ENCODE data around the gene WWOX.

The WWOX gene

DNA sequence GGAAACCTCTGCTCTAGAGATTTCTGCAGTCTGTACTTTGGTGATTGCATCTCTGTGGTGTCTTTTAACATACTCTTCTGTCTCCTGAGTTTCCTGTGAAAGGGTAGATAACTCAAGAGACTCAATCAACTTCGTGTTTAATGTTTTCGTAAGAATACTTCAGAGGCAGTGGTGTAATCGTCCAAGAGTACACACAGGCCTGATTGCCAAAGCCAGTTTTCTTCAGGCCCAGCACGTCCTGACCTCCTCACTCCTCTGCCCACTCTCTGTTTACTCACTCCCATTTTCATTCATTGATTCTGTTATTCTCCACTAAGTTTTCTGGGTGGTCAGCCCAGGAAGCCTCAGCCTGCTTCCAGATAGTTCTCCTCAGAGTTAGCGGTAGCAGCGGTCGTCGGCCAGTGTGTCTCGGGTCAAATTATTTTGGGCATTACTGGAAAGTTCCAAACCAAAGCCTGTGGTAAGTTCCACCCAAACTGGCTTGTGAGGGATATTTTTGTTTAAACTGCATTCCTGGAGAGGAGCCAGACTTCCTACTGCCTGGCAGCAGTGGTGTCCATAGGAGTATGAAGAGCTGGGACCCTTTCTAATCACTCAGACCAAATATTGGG lies 293.2 kb downstream of the WWOX start:
- Histone ChIP-seq H3K36me3 (ENCODE audit: control insufficient read depth in 2 of 2, insufficient read depth in 2 of 2, low read length in 2 of 2) (no peaks in the 10 kb centered on the region), H3K27me3 (ENCODE audit: control insufficient read depth in 1 of 2, insufficient read depth in 2 of 2, low read length in 2 of 2) (no peaks in the 10 kb centered on the region), H3K4me3 (ENCODE audit: low read length in 2 of 2) (no peak overlapping the region), H3K27ac (ENCODE audit: low read length) (no peak overlapping the region), H3K9me3 (ENCODE audit: control insufficient read depth in 2 of 2, low read length in 2 of 2) (no peaks in the 10 kb centered on the region), H3K9ac (ENCODE audit: low read length in 2 of 2) (no peak overlapping the region), H3K4me1 (ENCODE audit: control insufficient read depth, insufficient read depth, low read length) (peaks cover 9% of the 10 kb centered on the region)

DNA sequence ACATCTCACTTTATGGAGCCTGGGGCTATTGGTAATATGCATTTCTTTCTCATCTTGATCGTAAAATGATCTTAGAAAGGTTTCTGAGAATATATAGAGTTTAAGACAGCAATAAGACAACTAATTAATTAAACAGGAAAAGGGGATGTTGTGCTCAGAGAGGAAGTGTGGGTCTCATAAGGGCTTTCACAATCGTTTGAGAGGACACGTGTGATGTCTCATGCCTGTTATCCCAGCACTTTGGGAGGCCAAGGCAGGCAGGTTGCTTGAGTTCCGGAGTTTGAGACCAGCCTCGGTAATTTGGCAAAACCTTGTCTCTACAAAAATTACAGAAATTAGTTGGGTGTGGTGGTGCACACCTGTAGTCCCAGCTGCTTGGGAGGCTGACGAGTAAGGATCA lies 295.6 kb downstream of the WWOX start:
- H3K27me3 ChIP-seq (ENCODE audit: control insufficient read depth in 1 of 2, insufficient read depth in 2 of 2, low read length in 2 of 2), result no peaks in the 10 kb centered on the region
- H3K4me3 ChIP-seq (ENCODE audit: low read length in 2 of 2), result no peak overlapping the region
- H3K4me1 ChIP-seq (ENCODE audit: control insufficient read depth, insufficient read depth, low read length), result peaks cover 5% of the 10 kb centered on the region
- no peaks in the 10 kb centered on the region for H3K36me3 ChIP-seq (ENCODE audit: control insufficient read depth in 2 of 2, insufficient read depth in 2 of 2, low read length in 2 of 2)
- H3K27ac ChIP-seq (ENCODE audit: low read length), result no peak overlapping the region
- H3K9ac ChIP-seq (ENCODE audit: low read length in 2 of 2), result no peak overlapping the region
- H3K9me3 ChIP-seq (ENCODE audit: control insufficient read depth in 2 of 2, low read length in 2 of 2), result no peaks in the 10 kb centered on the region

DNA sequence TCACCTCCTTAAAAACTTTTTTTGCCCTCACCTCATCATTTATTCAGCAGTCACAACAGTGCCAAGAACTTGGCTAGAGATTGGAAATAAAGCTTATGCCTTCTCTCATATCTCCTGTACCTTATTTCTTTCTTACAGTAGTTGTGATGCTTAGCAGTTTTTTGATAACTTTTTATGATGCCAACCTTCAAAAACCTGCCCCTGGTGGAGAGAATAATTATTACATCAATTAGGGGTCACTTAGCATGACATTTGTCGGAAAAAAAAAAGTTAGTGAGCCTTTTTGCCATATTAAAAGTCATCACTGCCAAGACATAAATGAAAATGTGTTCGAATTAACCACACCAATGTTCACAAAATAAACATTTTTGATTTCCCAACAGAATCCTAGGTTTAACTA lies 296.6 kb downstream of the WWOX start:
- Histone ChIP-seq H3K27ac (ENCODE audit: low read length) (no peak overlapping the region), H3K9me3 (ENCODE audit: control insufficient read depth in 2 of 2, low read length in 2 of 2) (no peaks in the 10 kb centered on the region), H3K4me3 (ENCODE audit: low read length in 2 of 2) (no peak overlapping the region), H3K4me1 (ENCODE audit: control insufficient read depth, insufficient read depth, low read length) (peaks cover 3% of the 10 kb centered on the region), H3K36me3 (ENCODE audit: control insufficient read depth in 2 of 2, insufficient read depth in 2 of 2, low read length in 2 of 2) (no peaks in the 10 kb centered on the region), H3K27me3 (ENCODE audit: control insufficient read depth in 1 of 2, insufficient read depth in 2 of 2, low read length in 2 of 2) (no peaks in the 10 kb centered on the region), H3K9ac (ENCODE audit: low read length in 2 of 2) (no peak overlapping the region)

DNA sequence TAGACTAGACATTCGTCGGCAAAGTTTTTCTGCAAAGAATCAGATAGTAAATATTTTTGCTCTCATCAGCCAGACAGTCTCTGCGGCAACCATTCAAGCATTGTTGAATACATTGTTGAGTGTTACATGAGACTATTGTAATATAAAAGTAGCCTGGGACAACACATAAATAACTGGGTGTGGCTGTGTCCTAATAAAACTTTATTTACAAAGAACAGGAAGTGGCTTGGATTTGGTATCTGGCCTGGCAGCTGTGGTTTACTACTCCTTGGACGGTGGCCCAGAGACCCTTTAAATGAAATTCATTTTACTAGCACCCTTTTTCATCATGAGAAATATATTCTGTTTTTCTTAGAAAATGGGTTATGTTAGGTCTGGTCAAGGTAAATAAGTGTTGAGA lies 297.2 kb downstream of the WWOX start:
- H3K4me3 ChIP-seq (ENCODE audit: low read length in 2 of 2), result no peak overlapping the region
- H3K4me1 ChIP-seq (ENCODE audit: control insufficient read depth, insufficient read depth, low read length), result peaks cover 3% of the 10 kb centered on the region
- no peaks in the 10 kb centered on the region for H3K36me3 ChIP-seq (ENCODE audit: control insufficient read depth in 2 of 2, insufficient read depth in 2 of 2, low read length in 2 of 2)
- H3K27me3 ChIP-seq (ENCODE audit: control insufficient read depth in 1 of 2, insufficient read depth in 2 of 2, low read length in 2 of 2), result no peaks in the 10 kb centered on the region
- no peak overlapping the region for H3K27ac ChIP-seq (ENCODE audit: low read length)
- no peaks in the 10 kb centered on the region for H3K9me3 ChIP-seq (ENCODE audit: control insufficient read depth in 2 of 2, low read length in 2 of 2)
- no peak overlapping the region for H3K9ac ChIP-seq (ENCODE audit: low read length in 2 of 2)

DNA sequence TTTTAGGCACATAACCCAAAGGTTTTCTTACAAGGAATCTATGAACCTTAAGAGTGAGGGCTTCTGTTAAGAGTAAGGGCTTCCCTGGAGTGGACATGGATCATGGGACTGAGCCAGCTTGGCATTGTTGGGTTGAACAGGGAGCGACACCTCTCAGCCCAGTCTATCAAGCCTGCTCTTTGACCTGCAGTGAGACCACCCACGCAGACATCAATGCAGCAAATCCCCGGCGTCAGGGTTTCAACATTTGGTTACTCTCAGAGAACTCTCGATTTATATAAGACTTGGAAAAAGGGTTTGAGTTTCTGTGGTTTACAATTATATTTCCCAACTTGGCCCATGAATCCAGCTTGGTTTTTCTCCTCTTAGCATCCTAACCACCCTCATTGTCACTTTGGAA lies 299.9 kb downstream of the WWOX start:
- no peak overlapping the region for H3K4me3 ChIP-seq (ENCODE audit: low read length in 2 of 2)
- no peaks in the 10 kb centered on the region for H3K27me3 ChIP-seq (ENCODE audit: control insufficient read depth in 1 of 2, insufficient read depth in 2 of 2, low read length in 2 of 2)
- no peaks in the 10 kb centered on the region for H3K4me1 ChIP-seq (ENCODE audit: control insufficient read depth, insufficient read depth, low read length)

DNA sequence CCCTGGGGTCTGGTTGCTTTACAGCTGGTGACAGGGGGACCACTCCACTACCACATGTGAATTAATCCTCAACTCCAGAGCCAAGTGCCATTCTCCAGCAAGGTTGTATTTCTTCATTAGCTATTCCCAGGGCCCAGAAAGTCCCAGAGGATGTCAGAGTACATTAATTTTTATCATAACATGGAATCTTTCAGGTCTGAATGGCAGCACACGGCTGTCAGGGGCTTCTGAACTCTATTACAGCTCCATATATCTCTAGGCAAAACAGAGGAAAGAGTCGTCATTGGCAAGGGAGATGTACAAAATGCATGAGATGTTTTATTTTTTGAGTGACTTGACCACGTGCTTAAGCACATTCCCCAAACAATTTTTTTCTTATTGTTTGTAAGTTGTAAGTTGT lies 303.4 kb downstream of the WWOX start:
- Histone ChIP-seq H3K9ac (ENCODE audit: low read length in 2 of 2) (no peak overlapping the region), H3K27me3 (ENCODE audit: control insufficient read depth in 1 of 2, insufficient read depth in 2 of 2, low read length in 2 of 2) (no peaks in the 10 kb centered on the region), H3K4me3 (ENCODE audit: low read length in 2 of 2) (no peak overlapping the region), H3K36me3 (ENCODE audit: control insufficient read depth in 2 of 2, insufficient read depth in 2 of 2, low read length in 2 of 2) (no peaks in the 10 kb centered on the region), H3K27ac (ENCODE audit: low read length) (no peak overlapping the region), H3K9me3 (ENCODE audit: control insufficient read depth in 2 of 2, low read length in 2 of 2) (no peaks in the 10 kb centered on the region), H3K4me1 (ENCODE audit: control insufficient read depth, insufficient read depth, low read length) (no peaks in the 10 kb centered on the region)

More for the DNA sequence above, 299.9 kb downstream of the WWOX start:
- Histone ChIP-seq H3K27ac (ENCODE audit: low read length) (no peak overlapping the region), H3K9ac (ENCODE audit: low read length in 2 of 2) (no peak overlapping the region), H3K9me3 (ENCODE audit: control insufficient read depth in 2 of 2, low read length in 2 of 2) (no peaks in the 10 kb centered on the region), H3K36me3 (ENCODE audit: control insufficient read depth in 2 of 2, insufficient read depth in 2 of 2, low read length in 2 of 2) (no peaks in the 10 kb centered on the region)

DNA sequence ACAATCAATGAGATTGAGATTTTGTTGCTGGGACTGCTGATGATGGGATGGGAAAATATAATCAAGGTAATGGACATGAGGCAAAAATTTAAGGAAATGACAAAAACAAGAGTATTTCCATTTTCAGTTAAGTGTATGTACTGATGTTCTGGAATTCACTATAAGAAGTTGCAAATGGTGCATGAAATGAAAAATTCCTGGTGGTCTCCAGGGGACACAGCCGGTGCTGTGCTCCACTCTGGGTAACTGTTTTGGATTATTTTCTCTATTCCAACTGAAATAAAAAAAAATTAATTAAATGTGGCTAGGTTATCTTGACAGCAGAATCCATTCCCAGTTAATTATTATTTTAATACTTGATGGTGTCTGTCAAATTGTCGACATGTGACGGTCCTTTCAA lies 305.6 kb downstream of the WWOX start:
- Histone ChIP-seq H3K9ac (ENCODE audit: low read length in 2 of 2) (no peak overlapping the region), H3K27me3 (ENCODE audit: control insufficient read depth in 1 of 2, insufficient read depth in 2 of 2, low read length in 2 of 2) (no peaks in the 10 kb centered on the region), H3K4me1 (ENCODE audit: control insufficient read depth, insufficient read depth, low read length) (no peaks in the 10 kb centered on the region), H3K4me3 (ENCODE audit: low read length in 2 of 2) (no peak overlapping the region), H3K27ac (ENCODE audit: low read length) (no peak overlapping the region), H3K9me3 (ENCODE audit: control insufficient read depth in 2 of 2, low read length in 2 of 2) (no peaks in the 10 kb centered on the region), H3K36me3 (ENCODE audit: control insufficient read depth in 2 of 2, insufficient read depth in 2 of 2, low read length in 2 of 2) (no peaks in the 10 kb centered on the region)

DNA sequence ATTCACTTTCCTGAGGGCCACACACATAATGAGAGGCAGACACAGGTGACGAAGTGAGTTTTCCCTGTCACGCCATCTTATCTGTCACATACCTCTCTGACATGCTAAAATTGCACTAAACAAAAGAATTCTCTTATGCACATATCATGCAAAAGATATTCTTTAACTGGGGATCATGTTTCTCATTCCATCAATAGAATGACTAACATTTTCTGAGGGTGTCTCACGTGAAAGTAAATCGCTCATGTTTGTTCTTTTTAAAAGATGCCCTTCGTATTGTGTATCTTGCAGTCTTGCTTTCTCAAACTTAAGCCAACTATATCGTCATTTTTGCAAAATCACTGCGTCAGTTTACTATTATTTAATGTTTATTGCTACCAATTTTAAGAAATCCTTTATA lies 306.4 kb downstream of the WWOX start:
- H3K4me3 ChIP-seq (ENCODE audit: low read length in 2 of 2), result no peak overlapping the region
- no peak overlapping the region for H3K27ac ChIP-seq (ENCODE audit: low read length)
- no peaks in the 10 kb centered on the region for H3K9me3 ChIP-seq (ENCODE audit: control insufficient read depth in 2 of 2, low read length in 2 of 2)
- no peaks in the 10 kb centered on the region for H3K4me1 ChIP-seq (ENCODE audit: control insufficient read depth, insufficient read depth, low read length)
- no peak overlapping the region for H3K9ac ChIP-seq (ENCODE audit: low read length in 2 of 2)
- H3K27me3 ChIP-seq (ENCODE audit: control insufficient read depth in 1 of 2, insufficient read depth in 2 of 2, low read length in 2 of 2), result no peaks in the 10 kb centered on the region
- no peaks in the 10 kb centered on the region for H3K36me3 ChIP-seq (ENCODE audit: control insufficient read depth in 2 of 2, insufficient read depth in 2 of 2, low read length in 2 of 2)

DNA sequence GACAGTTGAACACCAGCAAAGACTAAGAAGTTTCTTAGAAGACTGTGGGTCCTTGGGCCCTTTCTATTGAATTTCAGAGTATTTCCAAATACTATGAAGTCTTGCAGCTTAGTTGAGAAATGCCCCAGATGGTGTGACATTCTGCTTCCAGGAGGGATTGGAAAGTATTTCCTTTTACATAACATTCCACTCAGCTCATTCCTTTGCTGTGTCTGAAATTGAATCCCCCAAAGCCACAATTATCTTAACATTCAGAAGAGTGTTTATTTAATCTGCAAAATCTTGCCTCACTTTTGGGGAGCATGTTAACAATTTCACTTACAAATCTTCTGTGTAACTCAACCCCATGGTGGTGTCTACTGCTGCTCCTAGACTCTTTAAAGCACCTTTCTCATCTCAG lies 307.7 kb downstream of the WWOX start:
- H3K36me3 ChIP-seq (ENCODE audit: control insufficient read depth in 2 of 2, insufficient read depth in 2 of 2, low read length in 2 of 2), result no peaks in the 10 kb centered on the region
- H3K27ac ChIP-seq (ENCODE audit: low read length), result no peak overlapping the region
- H3K9me3 ChIP-seq (ENCODE audit: control insufficient read depth in 2 of 2, low read length in 2 of 2), result no peaks in the 10 kb centered on the region

DNA sequence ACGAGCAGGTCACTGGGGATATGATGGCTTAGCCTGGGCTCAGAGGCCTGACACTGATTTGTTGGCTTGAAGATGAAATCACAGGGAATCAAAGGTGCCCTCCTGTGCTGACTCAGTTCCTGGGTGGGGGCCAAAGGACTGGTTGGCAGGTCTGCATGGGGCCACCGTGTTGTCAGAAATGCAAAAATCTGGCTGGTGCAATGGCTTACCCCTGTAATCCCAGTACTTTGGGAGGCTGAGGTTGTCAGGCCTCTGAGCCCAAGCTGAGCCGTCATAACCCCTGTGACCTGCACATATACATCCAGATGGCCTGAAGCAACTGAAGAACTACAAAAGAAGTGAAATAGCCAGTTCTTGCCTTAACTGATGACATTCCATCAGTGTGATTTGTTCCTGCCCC lies 314.2 kb downstream of the WWOX start:
- Histone ChIP-seq H3K27me3 (ENCODE audit: control insufficient read depth in 1 of 2, insufficient read depth in 2 of 2, low read length in 2 of 2) (no peaks in the 10 kb centered on the region), H3K4me3 (ENCODE audit: low read length in 2 of 2) (no peak overlapping the region), H3K27ac (ENCODE audit: low read length) (no peak overlapping the region), H3K9ac (ENCODE audit: low read length in 2 of 2) (no peak overlapping the region), H3K9me3 (ENCODE audit: control insufficient read depth in 2 of 2, low read length in 2 of 2) (peaks cover 0 to 4% of the 10 kb centered on the region in 2 donors), H3K4me1 (ENCODE audit: control insufficient read depth, insufficient read depth, low read length) (no peaks in the 10 kb centered on the region), H3K36me3 (ENCODE audit: control insufficient read depth in 2 of 2, insufficient read depth in 2 of 2, low read length in 2 of 2) (no peaks in the 10 kb centered on the region)

More for the DNA sequence above, 307.7 kb downstream of the WWOX start:
- no peak overlapping the region for H3K4me3 ChIP-seq (ENCODE audit: low read length in 2 of 2)
- no peaks in the 10 kb centered on the region for H3K4me1 ChIP-seq (ENCODE audit: control insufficient read depth, insufficient read depth, low read length)
- H3K27me3 ChIP-seq (ENCODE audit: control insufficient read depth in 1 of 2, insufficient read depth in 2 of 2, low read length in 2 of 2), result no peaks in the 10 kb centered on the region
- H3K9ac ChIP-seq (ENCODE audit: low read length in 2 of 2), result no peak overlapping the region

DNA sequence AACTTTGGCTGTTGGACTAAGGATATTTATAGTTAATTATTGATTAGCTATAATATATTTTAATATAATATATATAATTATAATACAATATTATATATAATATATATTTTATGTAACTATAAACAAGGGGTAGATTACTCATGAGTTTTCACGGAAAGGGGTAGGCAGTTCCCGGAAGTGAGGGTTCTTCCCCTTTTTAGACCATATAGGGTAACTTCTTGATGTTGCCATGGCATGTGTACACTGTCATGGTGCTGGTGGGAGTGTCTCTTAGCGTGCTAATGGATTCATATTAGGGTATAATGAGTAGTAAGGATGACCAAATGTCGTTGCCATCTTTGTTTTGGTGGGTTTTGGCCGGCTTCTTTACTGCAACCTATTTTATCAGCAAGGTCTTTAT lies 315.6 kb downstream of the WWOX start:
- no peaks in the 10 kb centered on the region for H3K36me3 ChIP-seq (ENCODE audit: control insufficient read depth in 2 of 2, insufficient read depth in 2 of 2, low read length in 2 of 2)
- H3K27me3 ChIP-seq (ENCODE audit: control insufficient read depth in 1 of 2, insufficient read depth in 2 of 2, low read length in 2 of 2), result no peaks in the 10 kb centered on the region
- H3K4me3 ChIP-seq (ENCODE audit: low read length in 2 of 2), result no peak overlapping the region
- no peaks in the 10 kb centered on the region for H3K4me1 ChIP-seq (ENCODE audit: control insufficient read depth, insufficient read depth, low read length)
- no peak overlapping the region for H3K27ac ChIP-seq (ENCODE audit: low read length)
- H3K9me3 ChIP-seq (ENCODE audit: control insufficient read depth in 2 of 2, low read length in 2 of 2), result peaks cover 0 to 4% of the 10 kb centered on the region in 2 donors
- H3K9ac ChIP-seq (ENCODE audit: low read length in 2 of 2), result no peak overlapping the region
